Thyroid gland (tissue), 4 donors: ENCODE data around the gene SPATA2L. TPM values are rescaled to one million over a fixed set of nuclear protein-coding genes. Genes with fewer than 3 reads are reported as not detected.

Experiments used
- DNase-seq, 2 donors: peaks; one replicate each; pipeline ENCODE4 v3.0.0-alpha.2; 2019
- H3K27ac ChIP-seq, 3 donors: fragments of 200-600 bp; sonication (generic); 1 replicate in 2 of 3; 2 replicates in 1 of 3; pipeline ENCODE4 v1.5.1; 2016 to 2019; ENCODE audit warnings: mild to moderate bottlenecking in 1 of 3, moderate library complexity in 1 of 3
- H3K27me3 ChIP-seq: fragments of 200-600 bp; sonication (generic); one replicate; pipeline ENCODE4 v1.5.1; 2019
- H3K36me3 ChIP-seq, 2 donors: fragments of 200-600 bp; sonication (generic); one replicate each; pipeline ENCODE4 v1.5.1; 2016 to 2019
- H3K4me1 ChIP-seq, 2 donors: fragments of 200-600 bp; sonication (generic); one replicate each; pipeline ENCODE4 v1.5.1; 2017 to 2019
- H3K4me3 ChIP-seq, 3 donors: fragments of 200-600 bp; sonication (generic); replicated peaks in 1 of 3; 1 replicate in 2 of 3; 2 replicates in 1 of 3; pipeline ENCODE4 v1.5.1; 2016; ENCODE audit warnings: mild to moderate bottlenecking in 1 of 3
- H3K9me3 ChIP-seq: fragments of 200-600 bp; sonication (generic); one replicate; pipeline ENCODE4 v1.5.1; 2017
- POLR2A ChIP-seq, 2 donors: fragments of 450-650 bp; IDR thresholded peaks; one replicate each; pipeline ENCODE4 v1.6.1; 2017; ENCODE audit warnings: antibody characterized with exemption in 2 of 2, mild to moderate bottlenecking in 2 of 2, moderate library complexity in 1 of 2
- WGBS, 2 donors: methylation state at CpG; one replicate each; pipeline ENCODE4 v1.1.5; 2017; 5-methylcytosine and 5-hydroxymethylcytosine counted together
- intact Hi-C: fragments of 100-400 bp; cut with DNase I; formaldehyde crosslinking; loops from one replicate; pipeline ENCODE4 v1.15.1; 2023
- total RNA-seq, 4 donors: library from RNA; depleted of rRNA; stranded (reverse); fragments of >200 nt; gene quantifications; one replicate each; pipeline ENCODE4 v1.2.3, GENCODE V29; 2016
- TF ChIP-seq, protein P1 (sequence below), 6 experiments: fragments of 200-600 bp in 3 of 6; fragments of 450-650 bp in 3 of 6; sonication (generic) in 3 of 6; IDR thresholded peaks; one replicate each; pipeline ENCODE4 v1.5.1; 2016 to 2019; ENCODE audit warnings: antibody characterized with exemption in 6 of 6, mild to moderate bottlenecking in 2 of 6, inconsistent platforms in 1 of 6, moderate library complexity in 1 of 6

SPATA2L gene
- total RNA-seq, 4 donors from 2014 or later: 22.4 to 31.9 (median 27.7) TPM

DNA sequence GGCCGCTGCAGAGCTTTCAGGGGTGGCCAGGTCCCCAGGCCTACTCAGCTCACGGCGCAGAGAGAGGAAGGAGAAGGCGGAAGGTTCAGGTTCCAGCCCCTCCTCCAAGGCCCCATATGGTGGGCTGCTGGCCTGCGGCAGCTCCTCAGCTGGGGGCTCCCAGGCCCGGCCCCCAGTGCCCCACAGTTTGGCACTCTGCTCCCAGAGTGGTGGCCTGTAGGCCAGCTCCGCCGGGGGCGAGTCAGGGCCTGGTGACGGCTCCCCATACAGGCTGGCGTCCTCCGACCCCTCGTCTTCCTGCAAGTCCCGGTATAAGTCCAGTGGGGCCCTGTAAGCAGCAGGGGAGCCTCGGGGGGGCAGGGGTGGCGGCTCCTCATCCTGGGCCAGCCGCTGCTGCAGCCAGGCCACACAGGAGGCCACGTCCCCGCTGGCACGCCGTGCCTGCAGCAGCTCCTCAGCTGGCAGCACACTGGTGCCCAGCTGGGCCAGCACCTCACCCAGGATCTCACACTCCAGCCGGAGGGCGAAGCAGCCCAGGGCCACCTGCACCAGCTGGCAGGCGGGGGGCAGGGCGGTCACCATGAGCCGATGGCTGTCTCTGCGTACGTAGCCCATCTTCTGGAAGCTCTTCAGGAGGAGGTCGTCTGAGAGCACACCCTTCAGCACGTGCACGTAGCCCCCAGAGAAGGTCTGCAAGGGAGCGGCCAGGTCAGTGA, 3.7 kb downstream of the SPATA2L start:
- H3K9me3 ChIP-seq: no peaks in the 10 kb centered on the region
- H3K27me3 ChIP-seq: no peaks in the 10 kb centered on the region
- H3K27ac ChIP-seq: no peak overlapping the region
- no peak for DNase-seq
- H3K36me3 ChIP-seq: peaks cover 17% of the 10 kb centered on the region in 2 donors
- TF ChIP-seq, protein P1, sequence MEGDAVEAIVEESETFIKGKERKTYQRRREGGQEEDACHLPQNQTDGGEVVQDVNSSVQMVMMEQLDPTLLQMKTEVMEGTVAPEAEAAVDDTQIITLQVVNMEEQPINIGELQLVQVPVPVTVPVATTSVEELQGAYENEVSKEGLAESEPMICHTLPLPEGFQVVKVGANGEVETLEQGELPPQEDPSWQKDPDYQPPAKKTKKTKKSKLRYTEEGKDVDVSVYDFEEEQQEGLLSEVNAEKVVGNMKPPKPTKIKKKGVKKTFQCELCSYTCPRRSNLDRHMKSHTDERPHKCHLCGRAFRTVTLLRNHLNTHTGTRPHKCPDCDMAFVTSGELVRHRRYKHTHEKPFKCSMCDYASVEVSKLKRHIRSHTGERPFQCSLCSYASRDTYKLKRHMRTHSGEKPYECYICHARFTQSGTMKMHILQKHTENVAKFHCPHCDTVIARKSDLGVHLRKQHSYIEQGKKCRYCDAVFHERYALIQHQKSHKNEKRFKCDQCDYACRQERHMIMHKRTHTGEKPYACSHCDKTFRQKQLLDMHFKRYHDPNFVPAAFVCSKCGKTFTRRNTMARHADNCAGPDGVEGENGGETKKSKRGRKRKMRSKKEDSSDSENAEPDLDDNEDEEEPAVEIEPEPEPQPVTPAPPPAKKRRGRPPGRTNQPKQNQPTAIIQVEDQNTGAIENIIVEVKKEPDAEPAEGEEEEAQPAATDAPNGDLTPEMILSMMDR (IDR thresholded peaks at IDR 0.05): no peak
- TF ChIP-seq POLR2A (IDR thresholded peaks at IDR 0.05): no peak
- H3K4me3 ChIP-seq: no peak overlapping the region
- H3K4me1 ChIP-seq: peaks cover 11 to 20% of the 10 kb centered on the region in 2 donors
- WGBS, 2 donors: 90 to 91% methylated on average over 11 to 13 of the region's 32 CpGs
- intact Hi-C loops: no loop called here

DNA sequence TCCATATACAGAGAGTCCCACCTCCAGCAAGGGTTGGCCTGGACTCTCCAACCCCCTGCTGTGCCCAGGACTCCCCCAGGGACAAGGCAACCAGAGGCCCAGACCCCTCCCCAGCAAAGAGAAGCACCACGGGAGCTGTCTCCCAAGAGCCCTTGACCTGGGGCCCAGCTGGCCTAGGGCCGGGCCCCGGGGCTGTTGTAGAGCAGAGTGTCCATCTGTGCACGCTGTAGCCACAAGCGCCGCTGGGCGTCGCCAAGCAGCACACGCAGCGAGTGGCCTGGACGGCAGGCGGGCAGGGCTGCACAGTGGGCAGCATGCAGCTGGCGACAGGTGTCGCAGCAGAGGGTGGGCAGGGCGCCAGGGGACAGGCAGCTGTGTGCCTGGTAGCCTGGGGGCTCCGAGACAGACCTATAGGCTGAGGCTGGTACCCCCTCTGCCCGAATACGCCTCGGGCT, 4.3 kb downstream of the SPATA2L start:
- H3K9me3 ChIP-seq: no peaks in the 10 kb centered on the region
- WGBS, 2 donors: 85% methylated on average over 4 of the region's 19 CpGs; no CpG with 5 or more reads in 1 of the 2 donors
- DNase-seq: no peak
- intact Hi-C loops: no loop called here
- peaks cover 11 to 16% of the 10 kb centered on the region in 2 donors for H3K4me1 ChIP-seq
- TF ChIP-seq POLR2A (IDR thresholded peaks at IDR 0.05): no peak
- TF ChIP-seq, protein P1 (IDR thresholded peaks at IDR 0.05): no peak
- no peaks in the 10 kb centered on the region for H3K27me3 ChIP-seq
- no peak overlapping the region for H3K4me3 ChIP-seq
- H3K27ac ChIP-seq: no peak overlapping the region
- peaks cover 23% of the 10 kb centered on the region in 2 donors for H3K36me3 ChIP-seq

DNA sequence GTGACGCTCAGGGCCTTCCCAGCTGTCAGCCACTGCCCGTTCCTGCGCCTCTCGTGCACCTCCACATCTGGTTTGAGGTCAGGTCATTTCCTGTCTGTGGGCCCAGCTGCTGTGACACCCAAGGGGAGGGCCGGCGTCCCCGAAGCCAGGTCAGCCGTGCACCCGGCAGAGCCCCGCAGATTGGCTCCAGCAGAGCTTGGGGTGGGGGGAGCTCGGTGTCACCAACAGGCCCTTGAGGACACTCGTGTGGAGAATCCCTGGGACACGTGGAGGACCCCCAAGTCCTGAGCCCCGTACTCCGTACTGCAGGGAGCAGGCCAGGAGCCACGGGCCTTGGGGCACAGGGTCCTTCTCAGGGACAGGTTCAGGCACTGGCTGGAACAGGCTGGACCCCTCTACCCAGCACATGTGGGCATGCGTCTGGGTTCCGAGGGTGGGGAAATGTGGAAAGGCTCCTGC, 4.8 kb downstream of the SPATA2L start:
- intact Hi-C loops: no loop called here
- H3K27ac ChIP-seq: no peak overlapping the region
- 66 to 81% methylated on average over 9 to 12 of the region's 18 CpGs for WGBS, 2 donors

DNA sequence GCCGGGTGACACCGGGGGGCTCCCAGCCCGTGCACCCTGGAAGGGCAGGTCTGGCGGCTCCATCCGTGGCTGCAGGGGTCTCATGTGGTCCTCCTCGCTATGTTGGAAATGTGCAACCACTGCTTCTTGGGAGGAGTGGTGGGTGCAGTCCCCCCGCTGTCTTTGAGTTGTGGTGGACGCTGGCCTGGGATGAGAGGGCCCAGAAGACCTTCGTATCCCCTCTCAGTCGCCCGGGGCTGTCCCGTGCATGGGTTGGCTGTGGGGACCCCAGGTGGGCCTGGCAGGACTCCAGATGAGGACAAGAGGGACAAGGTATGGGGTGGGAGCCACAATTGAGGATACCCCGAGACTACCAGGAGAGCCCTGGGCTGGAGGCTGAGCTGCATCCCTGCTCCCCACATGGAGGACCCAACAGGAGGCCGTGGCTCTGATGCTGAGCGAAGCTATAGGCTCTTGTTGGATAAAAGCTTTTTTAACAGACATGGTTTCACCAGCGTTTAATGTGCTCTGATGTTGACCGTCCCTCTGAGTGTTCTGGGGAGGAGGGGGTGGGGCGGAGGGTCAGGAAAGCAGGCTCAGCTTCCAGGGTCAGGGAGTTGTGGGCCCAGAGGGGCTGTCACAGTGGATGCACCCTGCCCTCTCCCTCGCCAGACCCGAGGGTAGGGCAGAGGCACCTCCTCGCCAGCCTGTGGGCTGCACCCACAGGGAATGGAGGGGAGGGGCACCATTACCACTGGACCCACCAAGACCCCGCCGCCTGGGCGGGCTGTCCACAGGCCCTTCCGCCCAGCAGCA, 5.4 kb downstream of the SPATA2L start:
- H3K9me3 ChIP-seq: no peaks in the 10 kb centered on the region
- H3K36me3 ChIP-seq: peaks cover 32 to 33% of the 10 kb centered on the region in 2 donors
- WGBS, 2 donors: 82 to 86% methylated on average over 9 to 18 of the region's 25 CpGs
- no peak overlapping the region for H3K4me3 ChIP-seq
- no peak overlapping the region for H3K27ac ChIP-seq
- no peak for TF ChIP-seq POLR2A (IDR thresholded peaks at IDR 0.05)
- TF ChIP-seq, protein P1 (IDR thresholded peaks at IDR 0.05): no peak
- no peak for DNase-seq
- H3K27me3 ChIP-seq: no peaks in the 10 kb centered on the region
- peaks cover 11 to 14% of the 10 kb centered on the region in 2 donors for H3K4me1 ChIP-seq
- intact Hi-C loops: no loop called here

More for the DNA sequence above, 4.8 kb downstream of the SPATA2L start:
- Histone ChIP-seq H3K27me3 (no peaks in the 10 kb centered on the region), H3K4me1 (peaks cover 11 to 15% of the 10 kb centered on the region in 2 donors), H3K9me3 (no peaks in the 10 kb centered on the region), H3K36me3 (peaks cover 27 to 28% of the 10 kb centered on the region in 2 donors), H3K4me3 (no peak overlapping the region)
- TF ChIP-seq, protein P1 (IDR thresholded peaks at IDR 0.05): no peak
- no peak for TF ChIP-seq POLR2A (IDR thresholded peaks at IDR 0.05)
- DNase-seq: no peak
